ENCODE data around the gene KIAA1549. TPM values are rescaled to one million over a fixed set of nuclear protein-coding genes. Genes with fewer than 3 reads are reported as not detected.

Gene KIAA1549
- total and polyA plus RNA-seq, 2 of the 8 experiments (the other 6 are each of a cell fraction or from before 2014, with no cell fraction given), result 6.5 to 17.3 TPM

- no peaks in the 10 kb centered on the region for H3K9me3 ChIP-seq (ENCODE audit: insufficient read depth in 2 of 2, low read depth in 1 of 2, low read length in 1 of 2)
- H3K27ac ChIP-seq (ENCODE audit: low read depth, low read length), result no peak overlapping the region
- no peak overlapping the region for H3K4me3 ChIP-seq (ENCODE audit: extremely low read depth in 1 of 4, insufficient read depth in 2 of 4, low read depth in 3 of 4, low read length in 4 of 4)
- no peaks in the 10 kb centered on the region for H3K27me3 ChIP-seq (replicated peaks in 1 of 4; ENCODE audit: control insufficient read depth in 3 of 4, extremely low read depth in 1 of 4, insufficient read depth in 3 of 4, low read length in 3 of 4)
- H2AFZ ChIP-seq (ENCODE audit: low read length), result no peak overlapping the region
- no peak overlapping the region for H2BK15ac ChIP-seq (ENCODE audit: low read length)
- H4K20me1 ChIP-seq (replicated peaks in 1 of 2; ENCODE audit: control insufficient read depth in 1 of 2, insufficient read depth in 2 of 2, low read length in 2 of 2), result no peaks in the 10 kb centered on the region
- no peak overlapping the region for H2BK20ac ChIP-seq (ENCODE audit: low read length)
- H2BK5ac ChIP-seq (ENCODE audit: low read depth, low read length), result no peak overlapping the region
- no peak overlapping the region for H3K9ac ChIP-seq (replicated peaks in 1 of 4; ENCODE audit: extremely low read depth in 1 of 4, low read depth in 3 of 4, low read length in 3 of 4)
- FAIRE-seq (no peak), DNase-seq (ENCODE audit: low read depth in 1 of 2, low spot score in 2 of 2) (no peak)
- no peak overlapping the region for H2AK5ac ChIP-seq (ENCODE audit: low read depth, low read length)
- H3K4me2 ChIP-seq (ENCODE audit: insufficient read depth in 1 of 2, low read depth in 2 of 2, low read length in 2 of 2), result no peak overlapping the region
- H3K14ac ChIP-seq (ENCODE audit: insufficient read length), result no peak overlapping the region
- H4K91ac ChIP-seq (replicated peaks; ENCODE audit: insufficient read length, low read length), result no peak overlapping the region
- no peak overlapping the region for H3K56ac ChIP-seq (replicated peaks; ENCODE audit: insufficient read length, low read depth, low read length)
- no peak overlapping the region for H4K8ac ChIP-seq (ENCODE audit: extremely low read depth, insufficient read depth, low read length)
- no peak overlapping the region for H2BK12ac ChIP-seq (ENCODE audit: low read depth, low read length)
- CTCF ChIA-PET (ENCODE audit: partially characterized antibody), result interaction anchor here (0.8 to 1.7 kb wide), 5 partner anchors 9 to 1085 kb away, joined by 3 to 4 read pairs (median 3); no protein-coding TSS in a partner anchor
- H4K5ac ChIP-seq (ENCODE audit: insufficient read length, low read depth, low read length), result no peak overlapping the region
- TF ChIP-seq BRCA1 (IDR thresholded peaks at IDR 0.05; ENCODE audit: low read depth, low read length) (no peak), CHD2 (IDR thresholded peaks at IDR 0.05; ENCODE audit: low read length) (no peak), GABPA (IDR thresholded peaks at IDR 0.05; ENCODE audit: borderline replicate concordance, insufficient read depth, low read length) (no peak)
- POLR2A ChIA-PET (ENCODE audit: partially characterized antibody), result no interaction called here
- H3K79me2 ChIP-seq (ENCODE audit: control insufficient read depth in 1 of 2, insufficient read depth in 2 of 2, low read length in 2 of 2), result no peaks in the 10 kb centered on the region
- H3K18ac ChIP-seq (ENCODE audit: extremely low read depth, low read length), result no peak overlapping the region
- H3K4me1 ChIP-seq (replicated peaks in 1 of 4; ENCODE audit: control insufficient read depth in 3 of 4, insufficient read depth in 4 of 4, low read length in 3 of 4), result no peaks in the 10 kb centered on the region; a peak in 2 of 7 replicates
- no peak overlapping the region for H3K23ac ChIP-seq (ENCODE audit: insufficient read length)
- H3K4ac ChIP-seq (replicated peaks; ENCODE audit: insufficient read length, low read depth, low read length), result no peak overlapping the region
- H3K23me2 ChIP-seq (ENCODE audit: low read depth, low read length), result 0 out of 2 replicates have a peak, but pooled peaks cover 1% of the 10 kb centered on the region
- no peak overlapping the region for H2BK120ac ChIP-seq (replicated peaks; ENCODE audit: low read depth, low read length)
- WGBS, 2 experiments (ENCODE audit: extremely low coverage in 1 of 2, insufficient coverage in 1 of 2, insufficient read length in 1 of 2, insufficient replicate concordance in 2 of 2, low coverage in 1 of 2, low lambda C conversion rate in 2 of 2, missing lambda C conversion rate in 1 of 2), result 87% methylated on average over 7 of the region's 7 CpGs; no CpG with 5 or more reads in 1 of the 2 experiments
- H3K36me3 ChIP-seq (ENCODE audit: control insufficient read depth in 2 of 4, insufficient read depth in 4 of 4, low read length in 3 of 4), result peaks cover 4 to 18% (median 12%) of the 10 kb centered on the region in 4 experiments
- no peaks in the 10 kb centered on the region; the same call in 1 of the 2 replicates for H3K79me1 ChIP-seq (ENCODE audit: low read depth, low read length)
Measured at GRCh38 chr7:138895679-138896078, 85.5 kb downstream of the KIAA1549 start.

All from H1 (cell line).